Upper lobe of left lung (tissue), 6 donors: ENCODE measurements around the gene LMCD1. TPM values are rescaled to one million over a fixed set of nuclear protein-coding genes. Genes with fewer than 3 reads are reported as not detected.
A peak's percentile ranks its signal among the peaks of the same experiment; 100 is the strongest.

Source experiments
- ATAC-seq, 2 donors: fragments of 200-7000 bp; cut with Tn5 transposase; one replicate each; pipeline ENCODE4 v1.9.1; 2022; ENCODE audit warnings: mild to moderate bottlenecking in 2 of 2, moderate library complexity in 2 of 2; ENCODE audit not compliant: low FRiP score in 2 of 2
- DNase-seq, 2 donors: peaks; one replicate each; pipeline ENCODE4 v3.0.0-alpha.2; 2019 to 2020
- H3K27ac ChIP-seq, 4 donors: fragments of 200-600 bp; sonication (generic); one replicate each; pipeline ENCODE4 v1.5.1; 2016 to 2019
- H3K27me3 ChIP-seq, 4 donors: fragments of 200-600 bp; sonication (generic); one replicate each; pipeline ENCODE4 v1.5.1; 2017 to 2019
- H3K36me3 ChIP-seq, 4 donors: fragments of 200-600 bp; sonication (generic); one replicate each; pipeline ENCODE4 v1.5.1; 2016 to 2019
- H3K4me1 ChIP-seq, 4 donors: fragments of 200-600 bp; sonication (generic); one replicate each; pipeline ENCODE4 v1.5.1; 2018 to 2019
- H3K4me3 ChIP-seq, 4 donors: fragments of 200-600 bp; sonication (generic); one replicate each; pipeline ENCODE4 v1.5.1; 2017 to 2019; ENCODE audit warnings: mild to moderate bottlenecking in 2 of 4, moderate library complexity in 1 of 4
- H3K9me3 ChIP-seq, 4 donors: fragments of 200-600 bp; sonication (generic); one replicate each; pipeline ENCODE4 v1.5.1; 2018 to 2019
- EP300 ChIP-seq, 4 donors: sonication (generic); formaldehyde crosslinking; IDR thresholded peaks; one replicate each; pipeline ENCODE4 v1.5.1; 2017; ENCODE audit warnings: antibody characterized with exemption in 4 of 4, control low read depth in 2 of 4
- POLR2A ChIP-seq, 4 donors: fragments of 450-650 bp; IDR thresholded peaks; one replicate each; pipeline ENCODE4 v1.5.1; 2016 to 2017; ENCODE audit warnings: antibody characterized with exemption in 4 of 4, mild to moderate bottlenecking in 2 of 4
- POLR2AphosphoS5 ChIP-seq, 2 donors: sonication (generic); formaldehyde crosslinking; IDR thresholded peaks; one replicate each; pipeline ENCODE4 v1.5.1; 2017; ENCODE audit warnings: antibody characterized with exemption in 2 of 2
- WGBS, 2 donors: methylation state at CpG; one replicate each; pipeline ENCODE4 v1.1.5; 2017 to 2018; 5-methylcytosine and 5-hydroxymethylcytosine counted together
- total RNA-seq, 6 donors: library from RNA; depleted of rRNA in 4 of 6; stranded (reverse); fragments of >200 nt in 4 of 6; gene quantifications; one replicate each; pipeline versions ENCODE4 v1.1.0 to v1.2.1, GENCODE V29; 2016 to 2021
- TF ChIP-seq, protein P1 (sequence below), 6 experiments: fragments of 450-650 bp in 4 of 6; fragments of 200-600 bp in 2 of 6; sonication (generic) in 2 of 6; IDR thresholded peaks; one replicate each; pipeline ENCODE4 v1.5.1; 2016 to 2019; ENCODE audit warnings: antibody characterized with exemption in 6 of 6
- donor health status: DM: no; HTN: no; CAD: no; lungs with moderate emphysema.
- donor health status: DM: no; HTN: yes; CAD: no; lungs with severe emphysema.

Gene LMCD1
- total RNA-seq, 6 donors from 2014 or later: 47.4 to 269 (median 118) TPM

DNA sequence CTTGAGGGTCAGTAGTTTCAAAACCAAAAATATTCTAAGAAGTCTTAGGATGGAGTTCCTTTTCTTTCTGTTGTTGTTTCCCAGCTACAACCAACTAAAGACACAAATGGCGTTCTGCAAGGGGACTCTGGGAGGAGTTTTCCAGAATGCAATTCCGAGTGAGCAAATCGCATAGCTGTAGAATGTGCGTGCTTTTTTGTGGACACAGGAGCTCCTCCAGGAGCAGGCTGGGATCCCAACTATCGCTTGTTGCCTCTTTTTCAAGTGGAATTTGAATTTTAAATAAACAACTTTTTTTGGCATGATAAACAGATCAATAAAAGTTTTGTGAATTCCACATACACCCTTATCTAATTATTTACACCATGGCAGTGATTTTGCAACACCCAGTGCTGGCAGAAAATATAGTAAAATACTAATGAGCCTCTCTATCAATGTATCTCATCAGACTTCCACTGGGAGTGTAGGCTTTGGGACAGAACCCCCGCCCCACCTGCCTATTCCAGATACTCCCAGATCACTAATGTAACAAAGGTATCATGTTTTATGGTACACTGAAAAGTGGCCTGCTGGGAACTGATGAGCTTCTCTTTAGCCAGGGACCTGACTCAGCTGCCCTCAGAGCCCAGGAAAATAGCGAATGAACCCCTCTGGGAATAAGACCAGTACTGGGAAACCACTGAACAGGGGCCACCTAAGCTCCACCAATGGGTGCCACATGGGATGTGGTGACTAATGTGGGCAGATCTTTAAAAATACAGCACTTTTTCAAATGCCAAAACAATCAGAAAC, 66.4 kb downstream of the LMCD1 start:
- WGBS, 2 donors: 97% methylated on average over 7 of the region's 7 CpGs
- Histone ChIP-seq H3K4me3 (no peak overlapping the region), H3K27ac (peak overlapping the region in 2 of 4 donors; percentile 11 to 54), H3K9me3 (no peaks in the 10 kb centered on the region), H3K4me1 (peaks cover 12 to 24% (median 17%) of the 10 kb centered on the region in 4 donors), H3K36me3 (peaks cover 8 to 78% (median 27%) of the 10 kb centered on the region in 4 donors), H3K27me3 (no peaks in the 10 kb centered on the region)
- ATAC-seq (no peak), DNase-seq (no peak)
- TF ChIP-seq POLR2A (IDR thresholded peaks at IDR 0.05): no peak
- no peak for TF ChIP-seq EP300 (IDR thresholded peaks at IDR 0.05)
- no peak for TF ChIP-seq POLR2AphosphoS5 (IDR thresholded peaks at IDR 0.05)
- TF ChIP-seq, protein P1, sequence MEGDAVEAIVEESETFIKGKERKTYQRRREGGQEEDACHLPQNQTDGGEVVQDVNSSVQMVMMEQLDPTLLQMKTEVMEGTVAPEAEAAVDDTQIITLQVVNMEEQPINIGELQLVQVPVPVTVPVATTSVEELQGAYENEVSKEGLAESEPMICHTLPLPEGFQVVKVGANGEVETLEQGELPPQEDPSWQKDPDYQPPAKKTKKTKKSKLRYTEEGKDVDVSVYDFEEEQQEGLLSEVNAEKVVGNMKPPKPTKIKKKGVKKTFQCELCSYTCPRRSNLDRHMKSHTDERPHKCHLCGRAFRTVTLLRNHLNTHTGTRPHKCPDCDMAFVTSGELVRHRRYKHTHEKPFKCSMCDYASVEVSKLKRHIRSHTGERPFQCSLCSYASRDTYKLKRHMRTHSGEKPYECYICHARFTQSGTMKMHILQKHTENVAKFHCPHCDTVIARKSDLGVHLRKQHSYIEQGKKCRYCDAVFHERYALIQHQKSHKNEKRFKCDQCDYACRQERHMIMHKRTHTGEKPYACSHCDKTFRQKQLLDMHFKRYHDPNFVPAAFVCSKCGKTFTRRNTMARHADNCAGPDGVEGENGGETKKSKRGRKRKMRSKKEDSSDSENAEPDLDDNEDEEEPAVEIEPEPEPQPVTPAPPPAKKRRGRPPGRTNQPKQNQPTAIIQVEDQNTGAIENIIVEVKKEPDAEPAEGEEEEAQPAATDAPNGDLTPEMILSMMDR (IDR thresholded peaks at IDR 0.05): no peak

DNA sequence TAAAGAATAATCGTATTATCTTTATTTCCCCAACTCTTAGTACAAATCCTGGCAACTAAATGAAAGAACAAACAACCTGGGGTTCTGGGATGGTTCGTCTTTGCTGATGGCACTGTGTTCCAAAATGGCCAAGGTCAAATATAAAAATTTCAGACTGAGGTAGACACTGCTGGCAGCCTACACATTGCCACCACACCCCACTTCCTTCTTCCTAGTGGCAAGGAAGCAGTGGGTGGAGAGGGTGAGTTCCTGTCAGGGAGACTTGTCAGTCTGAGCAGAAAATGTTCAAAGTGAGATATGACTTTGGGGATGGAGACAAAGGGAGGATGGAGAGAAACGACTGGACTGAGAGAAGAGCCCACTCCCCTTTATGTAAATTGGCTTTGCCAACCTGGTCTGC, 69.6 kb downstream of the LMCD1 start:
- Histone ChIP-seq H3K9me3 (no peaks in the 10 kb centered on the region), H3K4me1 (peaks cover 21 to 33% (median 27%) of the 10 kb centered on the region in 4 donors), H3K36me3 (peaks cover 8 to 76% (median 20%) of the 10 kb centered on the region in 4 donors), H3K27me3 (no peaks in the 10 kb centered on the region), H3K27ac (peak overlapping the region in 3 of 4 donors; percentile 23 to 81 (median 42)), H3K4me3 (no peak overlapping the region)
- ATAC-seq: no peak
- DNase-seq: no peak
- WGBS, 2 donors: 38 to 56% methylated on average over 2 to 3 of the region's 3 CpGs
- TF ChIP-seq POLR2AphosphoS5 (IDR thresholded peaks at IDR 0.05): peak in 1 of 2 donors; percentile 56
- TF ChIP-seq POLR2A (IDR thresholded peaks at IDR 0.05): no peak

DNA sequence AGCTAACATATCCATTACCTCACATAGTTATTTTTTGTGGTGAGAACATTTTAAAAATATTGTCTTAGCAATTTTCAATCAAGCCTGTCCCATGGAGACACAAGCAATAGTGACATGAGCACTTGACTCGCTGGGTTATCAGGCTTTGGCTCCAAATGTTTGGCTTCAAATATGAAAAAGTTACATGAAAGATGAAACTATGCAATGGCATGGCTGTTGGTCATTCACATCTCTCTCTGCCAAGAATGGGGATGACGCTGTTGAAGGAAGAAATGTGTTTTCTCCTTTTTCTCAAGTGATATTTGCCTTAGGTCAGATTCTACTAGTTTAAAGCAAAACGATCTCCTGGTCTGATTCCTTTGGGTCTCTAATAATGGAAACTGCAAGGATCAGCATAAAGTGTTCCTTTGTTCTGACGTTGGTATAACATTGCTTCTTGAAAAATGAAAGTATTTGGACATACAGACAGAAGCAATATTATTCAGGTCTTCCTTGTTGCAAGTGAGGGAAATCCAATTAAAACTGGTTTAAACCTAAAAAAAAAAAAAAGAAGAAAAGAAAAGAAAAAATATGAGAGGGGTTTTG, 71.8 kb downstream of the LMCD1 start:
- Histone ChIP-seq H3K27me3 (no peaks in the 10 kb centered on the region), H3K4me1 (peaks cover 21 to 33% (median 27%) of the 10 kb centered on the region in 4 donors), H3K4me3 (no peak overlapping the region), H3K9me3 (no peaks in the 10 kb centered on the region), H3K27ac (peak overlapping the region in 1 of 4 donors; percentile 67), H3K36me3 (peaks cover 5 to 60% (median 11%) of the 10 kb centered on the region in 4 donors)
- DNase-seq: no peak
- 59 to 65% methylated on average over 4 of the region's 4 CpGs for WGBS, 2 donors
- TF ChIP-seq EP300 (IDR thresholded peaks at IDR 0.05): no peak
- TF ChIP-seq, protein P1 (IDR thresholded peaks at IDR 0.05): no peak
- no peak for TF ChIP-seq POLR2AphosphoS5 (IDR thresholded peaks at IDR 0.05)
- no peak for TF ChIP-seq POLR2A (IDR thresholded peaks at IDR 0.05)
- no peak for ATAC-seq

DNA sequence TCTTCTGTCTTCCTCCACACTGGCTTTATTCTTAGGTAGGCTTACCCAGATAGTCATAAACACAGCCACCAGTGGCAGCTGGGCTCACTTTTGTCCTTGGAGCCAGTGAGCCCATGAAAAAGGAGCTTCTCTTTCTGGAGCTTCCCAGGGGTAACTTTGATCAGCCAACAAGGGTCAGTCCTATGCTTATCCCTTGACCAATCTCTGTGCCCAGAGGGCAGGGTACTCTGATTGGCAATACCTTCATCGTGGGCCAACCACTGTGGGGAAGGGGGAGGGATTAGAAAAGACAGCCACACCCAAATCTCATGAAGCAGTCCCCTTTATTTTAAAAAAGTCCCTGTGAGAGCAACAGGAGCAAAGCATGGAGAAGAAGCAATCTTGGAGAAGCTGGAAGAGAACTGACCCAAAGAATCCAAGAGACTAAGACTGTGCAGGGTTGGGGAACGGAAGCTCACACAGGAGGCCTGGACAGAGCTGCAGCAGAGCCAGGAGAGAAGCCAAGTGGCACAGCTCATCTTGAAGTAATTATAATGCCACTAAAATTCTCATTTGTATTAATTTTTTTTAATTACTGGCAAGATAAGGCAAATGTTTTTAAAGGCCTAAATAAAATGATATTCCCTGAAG, 72.5 kb downstream of the LMCD1 start:
- H3K36me3 ChIP-seq: peaks cover 5 to 53% (median 7%) of the 10 kb centered on the region in 4 donors
- H3K9me3 ChIP-seq: no peaks in the 10 kb centered on the region
- no peaks in the 10 kb centered on the region for H3K27me3 ChIP-seq
- ATAC-seq (no peak), DNase-seq (no peak)
- TF ChIP-seq POLR2A (IDR thresholded peaks at IDR 0.05) (no peak), EP300 (IDR thresholded peaks at IDR 0.05) (no peak)
- TF ChIP-seq, protein P1 (IDR thresholded peaks at IDR 0.05): no peak
- H3K4me3 ChIP-seq: no peak overlapping the region
- H3K27ac ChIP-seq: peak overlapping the region; percentile 7 to 67 (median 45)
- 64 to 68% methylated on average over 2 of the region's 2 CpGs for WGBS, 2 donors
- H3K4me1 ChIP-seq: peaks cover 21 to 33% (median 27%) of the 10 kb centered on the region in 4 donors

DNA sequence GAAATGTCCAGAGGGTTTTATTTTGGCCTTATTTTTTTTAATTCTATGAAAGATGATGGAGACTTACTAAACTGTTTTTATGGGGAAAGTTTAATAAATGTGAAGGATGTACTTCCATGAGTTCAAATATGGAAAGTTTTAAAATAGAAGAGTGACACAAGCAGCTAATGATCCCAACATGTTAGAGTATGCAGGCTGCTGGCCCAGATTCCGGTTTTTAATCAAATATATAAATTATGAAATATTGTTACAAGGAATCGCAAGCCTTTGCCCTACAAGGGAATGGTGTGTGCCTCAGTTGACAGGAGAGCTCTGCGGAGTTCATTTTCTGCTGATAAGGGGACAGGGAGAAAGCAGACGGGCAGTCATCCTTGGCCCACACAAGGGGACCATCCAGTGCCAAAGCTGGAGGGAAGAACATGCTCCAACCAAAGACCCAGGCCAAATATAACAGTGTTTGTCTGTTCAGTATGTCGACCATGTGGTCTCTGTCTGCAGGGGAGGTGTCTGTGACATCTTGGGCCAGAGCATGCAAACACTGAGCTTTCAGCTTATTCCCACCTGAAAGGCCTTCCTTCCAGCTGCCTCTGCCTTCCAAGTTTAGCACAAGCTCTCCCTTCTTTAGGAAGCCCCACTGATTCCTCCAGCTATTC, 73.2 kb downstream of the LMCD1 start:
- TF ChIP-seq, protein P1 (IDR thresholded peaks at IDR 0.05): no peak
- TF ChIP-seq POLR2A (IDR thresholded peaks at IDR 0.05) (no peak), POLR2AphosphoS5 (IDR thresholded peaks at IDR 0.05) (no peak), EP300 (IDR thresholded peaks at IDR 0.05) (no peak)
- H3K27ac ChIP-seq: peak overlapping the region; percentile 7 to 67 (median 45)
- no peak overlapping the region for H3K4me3 ChIP-seq
- no peaks in the 10 kb centered on the region for H3K9me3 ChIP-seq
- DNase-seq: no peak
- ATAC-seq: no peak
- H3K4me1 ChIP-seq: peaks cover 21 to 33% (median 27%) of the 10 kb centered on the region in 4 donors
- H3K27me3 ChIP-seq: no peaks in the 10 kb centered on the region
- H3K36me3 ChIP-seq: peaks cover 0 to 46% (median 2%) of the 10 kb centered on the region in 4 donors
- WGBS, 2 donors: 80 to 87% methylated on average over 5 of the region's 5 CpGs
